ENCODE data around the gene VPS35L.
A peak's percentile ranks its signal among the peaks of the same experiment; 100 is the strongest.
"Not testable (repeated sequence)": the region's sequence is repeated elsewhere in the genome, so short reads cannot be mapped to it uniquely, and the experiment has no call there.

Gene VPS35L

DNA sequence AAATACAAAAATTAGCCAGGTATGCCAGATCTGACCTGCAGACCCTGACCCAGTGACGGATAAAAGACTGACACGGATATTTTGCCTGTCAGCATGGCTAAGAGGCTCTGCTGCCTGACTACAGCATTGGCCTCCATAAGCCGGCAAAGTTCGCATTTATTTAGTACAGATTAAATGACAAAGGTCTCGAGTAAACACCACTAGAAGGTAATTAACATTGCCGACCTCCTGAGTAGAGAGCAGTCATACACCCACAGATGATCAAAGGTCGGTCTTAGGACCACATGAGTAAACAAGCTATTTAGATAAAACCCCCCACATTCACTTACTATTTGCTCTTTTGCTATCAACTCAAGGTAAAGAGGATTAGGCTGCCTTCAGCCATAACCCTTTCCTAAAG lies 106.8 kb downstream of the VPS35L start:
- DNase-seq = no peak

DNA sequence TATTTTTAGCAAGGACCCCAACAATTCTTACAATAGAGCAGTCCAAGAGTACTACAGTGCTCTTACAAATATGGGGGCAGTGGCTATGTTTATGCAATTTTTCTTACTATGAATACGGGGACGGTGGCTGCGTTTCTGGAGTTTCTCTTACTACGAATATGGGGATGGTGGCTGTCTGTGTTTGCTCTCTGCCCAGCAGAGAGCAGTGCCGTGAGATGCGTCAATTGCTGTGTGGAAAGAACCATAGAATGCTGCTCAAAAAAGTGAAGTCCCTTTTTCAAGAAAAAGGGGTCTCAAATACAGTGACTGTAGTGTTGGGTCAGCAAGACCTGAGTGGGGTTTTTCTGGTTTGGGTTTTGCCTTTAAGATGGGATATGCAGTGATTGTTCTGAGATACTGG lies 108.7 kb downstream of the VPS35L start:
- DNase-seq = no peak

DNA sequence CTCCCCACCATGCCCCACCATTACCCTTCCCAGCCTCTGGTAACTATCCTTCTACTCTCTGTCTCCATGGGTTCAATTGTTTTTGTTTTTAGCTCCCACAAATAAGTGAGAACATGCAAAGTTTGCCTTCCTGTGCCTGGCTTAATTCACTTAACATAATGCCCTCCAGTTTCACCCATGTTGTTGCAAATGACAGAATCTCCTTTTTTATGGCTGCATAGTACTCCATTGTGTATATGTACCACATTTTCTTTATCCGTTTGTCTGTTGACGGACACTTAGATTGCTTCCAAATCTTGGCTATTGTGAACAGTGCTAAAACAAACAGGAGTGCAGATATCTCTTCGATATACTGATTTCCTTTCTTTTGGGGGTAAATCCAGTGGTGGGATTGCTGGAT lies 109.8 kb downstream of the VPS35L start:
- DNase-seq = not testable (repeated sequence)

DNA sequence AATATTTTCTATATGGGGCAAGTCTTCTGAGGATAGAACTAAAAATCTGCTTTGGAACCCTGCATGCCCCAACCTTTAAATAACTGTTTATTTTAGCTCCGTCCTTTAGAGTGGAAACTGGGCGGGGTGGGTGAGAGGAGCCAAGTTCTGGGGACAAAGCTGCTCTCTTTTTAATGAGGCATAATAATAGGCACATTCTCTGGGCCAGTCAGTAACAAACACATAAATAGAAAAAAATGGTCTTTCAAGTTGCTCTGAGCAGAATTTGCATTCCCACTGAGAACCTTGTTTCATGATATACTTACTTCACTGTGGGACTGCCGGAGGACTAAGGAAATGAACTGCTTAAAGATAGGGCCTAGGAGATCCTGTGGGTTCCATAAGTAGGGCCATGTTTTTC lies 111.0 kb downstream of the VPS35L start:
- DNase-seq = no peak

DNA sequence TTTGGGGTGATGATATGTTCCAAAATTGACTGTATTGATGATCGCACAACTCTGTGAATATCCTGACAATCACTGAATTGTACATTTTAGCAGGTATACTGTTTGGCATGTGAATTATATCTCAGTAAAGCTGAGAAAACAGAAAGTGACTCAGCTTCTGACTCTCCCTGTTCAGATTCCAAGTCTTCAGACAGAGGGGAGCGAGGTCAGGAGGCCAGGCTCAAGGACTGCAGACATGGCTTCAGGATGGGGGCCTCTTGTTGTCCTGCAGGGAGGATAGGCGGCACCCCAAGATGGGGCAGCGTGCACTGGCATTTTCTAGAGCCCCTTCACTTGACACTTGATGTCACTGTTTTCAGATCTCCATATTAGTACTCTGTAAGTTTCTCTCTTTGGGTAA lies 116.9 kb downstream of the VPS35L start:
- DNase-seq = no peak

DNA sequence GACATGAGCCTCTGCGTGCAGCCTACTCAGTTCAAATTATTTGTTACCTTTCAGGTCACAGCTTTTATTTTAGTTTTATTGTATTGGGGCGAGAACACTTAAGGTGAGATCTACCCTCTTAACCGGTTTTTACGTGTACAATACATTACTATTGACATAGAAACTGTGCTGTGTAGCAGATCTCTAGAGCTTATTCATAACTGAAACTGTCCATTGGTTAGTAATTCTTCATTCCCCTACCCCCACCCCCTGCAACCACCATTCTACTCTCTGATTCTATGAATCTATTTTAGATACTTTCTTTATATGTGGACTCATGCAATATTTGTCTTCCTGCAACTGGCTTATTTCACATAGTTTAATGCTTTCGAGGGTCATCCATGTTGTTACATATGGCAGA lies 119.0 kb downstream of the VPS35L start:
- DNase-seq = no peak

DNA sequence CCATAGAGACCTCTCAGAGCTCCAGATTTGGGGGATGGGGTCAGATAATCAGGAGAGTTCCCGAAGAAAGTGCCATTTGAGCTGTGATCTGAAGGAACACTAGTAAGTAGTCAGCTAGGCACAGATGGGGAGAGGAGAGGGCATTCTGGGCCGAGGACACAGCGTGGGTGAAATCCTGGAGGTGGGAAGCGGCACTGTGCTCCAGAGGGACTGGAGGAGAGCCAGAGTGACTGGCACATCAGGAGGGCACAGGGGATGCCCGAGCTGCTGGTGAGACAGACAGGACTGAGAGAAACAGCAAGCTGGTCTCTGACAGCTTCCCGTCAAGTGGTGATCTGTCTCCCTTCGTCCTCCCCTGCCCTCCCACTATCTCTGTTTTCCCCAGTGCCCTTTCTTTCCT lies 121.9 kb downstream of the VPS35L start:
- no peak for DNase-seq

DNA sequence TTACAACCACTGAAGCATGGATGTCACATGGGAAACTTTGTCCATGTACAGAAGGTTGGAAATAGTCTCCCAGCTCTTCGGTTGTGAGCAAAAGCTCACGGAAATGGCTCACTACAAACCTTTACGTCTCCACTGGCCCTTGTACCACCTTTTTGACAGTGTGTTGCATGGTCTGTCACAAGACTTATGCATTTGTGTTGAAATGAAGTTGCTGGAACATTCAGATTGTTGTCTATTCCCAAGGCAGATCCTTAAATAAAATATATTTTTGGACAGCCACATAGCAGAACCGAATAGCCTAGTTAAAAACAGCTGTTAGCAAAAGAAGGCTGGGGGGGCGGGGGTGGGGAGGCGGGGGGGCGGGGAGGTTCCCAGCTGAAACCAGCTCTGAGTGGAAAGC lies 123.3 kb downstream of the VPS35L start:
- DNase-seq = no peak

DNA sequence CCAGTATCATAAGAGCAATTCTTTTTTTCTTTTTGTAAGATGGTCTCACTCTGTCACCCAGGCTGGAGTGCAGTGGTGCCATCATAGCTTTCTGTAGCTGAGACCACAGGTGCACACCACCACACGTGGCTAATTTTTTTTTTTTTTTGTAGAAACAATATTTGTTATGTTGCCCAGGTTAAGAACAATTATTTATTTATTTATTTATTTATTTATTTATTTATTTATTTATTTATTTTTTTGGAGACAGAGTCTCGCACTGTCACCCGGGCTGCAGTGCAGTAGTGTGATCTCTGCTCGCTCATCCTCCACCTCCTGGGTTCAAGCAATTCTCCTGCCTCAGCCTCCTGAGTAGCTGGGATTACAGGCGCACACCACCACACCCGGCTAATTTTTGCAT lies 123.8 kb downstream of the VPS35L start:
- DNase-seq = not testable (repeated sequence)

DNA sequence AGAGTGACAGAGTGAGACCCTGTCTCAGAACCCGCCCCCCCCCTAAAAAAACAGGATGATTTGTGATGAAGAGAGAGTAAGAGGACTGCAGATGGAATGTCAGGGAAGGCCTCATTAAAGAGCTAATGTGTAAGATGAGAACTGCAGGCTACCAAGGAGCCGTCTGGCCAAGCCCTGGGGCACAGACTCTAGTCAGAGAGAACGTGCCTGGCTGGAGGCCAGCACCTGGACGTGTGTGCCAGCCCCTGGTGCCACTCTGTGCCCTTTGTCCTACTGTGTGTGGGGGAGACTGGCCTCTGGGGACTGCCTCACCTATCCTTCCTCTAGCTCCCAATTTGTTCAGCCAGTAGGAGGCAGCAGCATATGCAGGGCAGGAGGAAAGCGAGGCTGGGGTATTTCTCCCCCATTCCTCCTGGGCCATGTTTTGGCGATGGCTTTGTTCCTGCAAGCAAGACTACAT lies 125.4 kb downstream of the VPS35L start:
- no peak for DNase-seq

DNA sequence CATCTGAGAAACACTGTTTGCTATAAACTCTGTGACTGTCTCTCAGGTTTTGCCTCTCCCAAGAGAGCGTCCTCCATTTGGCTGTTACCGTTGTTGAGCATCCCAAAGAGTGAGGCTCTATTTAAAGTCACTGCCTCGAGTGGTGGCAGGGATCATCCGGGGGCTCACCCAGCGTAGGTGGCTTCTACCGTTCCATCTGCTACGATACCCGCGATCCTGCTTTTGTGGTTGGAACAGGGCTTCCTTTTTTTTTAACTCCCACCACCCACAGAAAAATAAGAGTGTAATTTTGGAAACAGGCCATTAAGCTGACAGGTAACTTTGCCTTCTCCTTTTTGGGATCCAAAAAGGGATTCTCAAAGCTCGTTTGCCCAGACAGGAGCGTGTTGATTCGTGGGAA lies 126.1 kb downstream of the VPS35L start:
- DNase-seq = no peak

DNA sequence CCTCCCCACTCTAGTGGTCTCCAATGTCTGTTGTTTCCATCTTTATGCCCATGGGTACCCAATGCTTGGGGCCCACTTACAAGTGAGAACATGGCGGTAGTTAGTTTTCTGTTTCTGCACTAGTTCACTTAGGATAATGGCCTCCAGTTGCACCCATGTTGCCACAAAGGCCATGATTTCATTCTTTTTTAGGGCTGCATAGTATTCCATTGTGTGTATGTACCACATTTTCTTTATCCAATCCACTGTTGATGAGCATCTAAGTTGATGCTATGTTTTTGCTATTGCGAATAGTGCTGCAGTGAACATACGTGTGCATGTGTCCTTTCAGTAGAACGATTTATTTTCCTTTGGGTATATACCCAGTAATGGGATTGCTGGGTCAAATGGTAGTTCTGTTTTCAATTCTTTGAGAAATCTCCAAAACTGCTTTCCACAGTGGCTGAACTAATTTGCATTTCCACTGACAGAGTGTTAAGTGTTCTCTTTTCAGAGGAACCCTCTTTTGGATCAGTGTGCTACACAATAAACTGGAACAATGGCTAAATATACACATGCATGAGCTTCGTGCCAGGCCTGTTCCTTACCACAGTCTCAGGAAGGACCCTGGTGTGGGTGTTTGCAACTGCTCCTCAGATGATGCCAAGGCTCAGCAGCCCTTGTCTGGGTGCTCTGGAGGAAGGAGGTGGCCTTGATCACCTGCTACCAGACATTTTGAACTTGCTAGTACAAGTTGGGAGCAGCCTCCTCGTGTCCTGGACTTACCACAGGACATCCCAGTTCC lies 128.1 kb downstream of the VPS35L start:
- no peak for DNase-seq

DNA sequence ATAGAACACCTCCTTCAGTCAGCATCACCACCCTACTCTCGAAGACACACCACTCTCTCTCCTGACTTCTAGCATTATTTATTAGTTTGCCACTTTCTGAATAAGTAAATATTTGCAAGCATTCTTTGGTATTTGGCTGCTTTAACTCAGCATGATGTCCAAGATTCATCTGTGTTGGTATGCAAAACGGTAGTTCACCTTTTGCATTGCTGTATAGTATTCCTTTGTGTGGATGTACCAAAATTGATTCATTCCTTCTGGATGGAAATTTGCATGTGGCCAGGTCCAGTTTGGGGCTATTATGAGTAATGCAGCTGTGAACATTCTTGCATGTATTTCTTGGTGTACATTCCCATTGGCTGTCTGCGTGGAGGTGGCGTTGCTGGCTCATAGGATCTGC lies 129.7 kb downstream of the VPS35L start:
- no peak for DNase-seq

DNA sequence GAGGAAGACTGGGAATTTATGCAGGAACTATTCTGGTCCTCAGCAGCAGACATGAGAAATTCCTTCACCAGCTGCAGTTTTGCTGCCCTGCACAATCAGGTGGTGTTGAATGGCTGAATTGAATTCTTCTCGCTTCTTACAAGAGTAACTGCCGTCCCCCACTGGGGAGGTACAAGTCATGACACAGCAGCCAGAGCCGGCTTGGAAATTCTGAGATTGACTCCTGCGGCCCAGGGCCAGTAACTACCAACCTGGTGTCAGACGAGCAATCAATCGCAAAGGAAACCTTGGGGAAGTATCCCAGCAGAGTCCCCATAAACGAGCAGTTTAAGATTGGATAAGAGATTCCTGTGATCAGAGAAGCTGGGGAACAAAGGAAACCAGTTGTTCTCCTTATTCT lies 131.8 kb downstream of the VPS35L start:
- DNase-seq = no peak

DNA sequence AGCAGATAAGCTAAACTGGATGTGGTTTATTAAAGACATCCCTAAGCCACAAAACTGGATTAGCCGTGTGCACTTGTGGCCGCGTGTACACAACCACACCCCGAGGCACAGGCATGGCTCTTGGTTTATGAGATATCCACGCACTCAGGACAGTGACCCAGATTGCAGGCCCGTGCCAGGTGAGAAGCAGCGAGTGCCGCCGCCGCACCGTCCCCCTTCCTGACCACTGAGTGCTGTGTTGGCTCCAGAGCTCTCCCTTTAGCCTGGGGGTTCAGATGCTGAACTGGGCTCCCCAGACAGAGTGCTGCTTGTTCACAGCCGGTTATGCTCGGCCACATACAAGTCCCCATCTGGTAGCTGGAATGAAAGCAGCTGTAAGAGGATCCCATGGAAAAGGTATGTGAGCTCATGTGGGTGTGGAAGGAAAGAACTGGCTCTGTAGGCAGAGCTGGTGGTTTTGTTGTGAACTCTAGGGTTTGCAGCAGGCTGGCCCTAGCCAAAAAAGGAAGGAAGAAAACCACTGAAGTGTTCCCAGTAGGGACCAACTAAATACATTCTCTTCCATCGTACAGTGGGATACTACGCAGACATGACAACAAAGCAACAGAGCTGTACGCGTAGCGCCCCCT lies 133.0 kb downstream of the VPS35L start:
- no peak for DNase-seq

DNA sequence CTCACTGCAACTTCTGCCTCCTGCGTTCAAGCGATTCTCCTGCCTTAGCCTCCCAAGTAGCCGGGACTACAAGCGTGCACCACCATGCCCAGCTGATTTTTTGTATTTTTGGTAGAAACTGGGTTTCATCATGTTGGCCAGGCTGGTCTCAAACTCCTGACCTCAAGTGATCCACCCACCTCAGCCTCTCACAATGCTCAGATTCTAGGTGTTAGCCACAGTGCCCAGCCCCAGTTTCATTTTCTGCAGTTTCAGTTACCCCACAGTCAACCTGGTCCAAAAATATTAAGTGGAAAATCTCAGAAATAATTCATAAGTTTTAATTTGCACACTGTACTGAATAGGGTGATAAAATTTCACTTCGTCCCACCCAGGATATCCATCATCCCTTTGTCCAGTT lies 133.8 kb downstream of the VPS35L start:
- no peak for DNase-seq

DNA sequence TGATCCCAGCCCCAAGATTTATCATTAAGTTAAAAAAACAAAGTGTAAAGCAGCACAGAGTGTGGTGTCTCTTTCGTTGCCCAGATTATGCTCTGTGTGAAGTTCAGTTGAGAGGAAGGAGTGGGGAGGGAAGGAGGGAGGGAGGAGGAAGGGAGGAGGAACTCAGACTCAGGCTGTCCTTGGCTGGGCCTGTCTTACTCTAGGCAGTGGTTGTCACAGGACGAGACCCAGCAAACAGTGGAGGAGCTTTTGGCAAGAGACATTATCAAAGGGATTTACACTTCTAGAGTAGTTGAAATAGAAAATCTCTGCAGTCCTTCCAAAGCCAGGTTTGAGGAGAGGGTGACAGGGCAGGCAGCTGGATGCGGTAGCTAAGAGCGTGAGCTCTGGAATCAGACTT lies 134.7 kb downstream of the VPS35L start:
- DNase-seq = no peak

DNA sequence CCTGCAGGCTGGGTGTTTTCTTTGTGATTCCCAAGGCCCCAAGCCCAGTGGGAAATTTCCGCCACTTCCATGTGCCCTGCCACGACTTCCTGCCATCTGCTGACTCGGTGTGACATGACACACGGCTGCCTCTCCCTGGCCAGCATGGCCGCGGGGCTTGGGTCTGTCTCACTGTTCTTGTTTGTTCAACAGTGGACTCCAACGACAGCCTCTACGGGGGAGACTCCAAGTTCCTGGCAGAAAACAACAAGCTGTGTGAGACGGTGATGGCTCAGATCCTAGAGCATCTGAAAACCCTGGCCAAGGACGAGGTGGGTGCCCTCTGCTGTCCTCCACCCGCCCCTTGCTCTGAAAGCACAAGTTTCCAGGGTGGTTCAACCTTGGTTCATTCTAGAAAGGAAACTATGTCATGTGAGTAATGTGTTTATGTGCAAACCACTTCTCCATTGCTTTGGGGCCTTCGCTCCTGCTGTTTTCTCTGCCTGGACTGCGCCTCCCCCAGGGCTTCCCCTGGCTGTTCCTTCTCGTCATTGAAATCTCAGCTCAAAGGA lies 135.7 kb downstream of the VPS35L start:
- DNase-seq = no peak

DNA sequence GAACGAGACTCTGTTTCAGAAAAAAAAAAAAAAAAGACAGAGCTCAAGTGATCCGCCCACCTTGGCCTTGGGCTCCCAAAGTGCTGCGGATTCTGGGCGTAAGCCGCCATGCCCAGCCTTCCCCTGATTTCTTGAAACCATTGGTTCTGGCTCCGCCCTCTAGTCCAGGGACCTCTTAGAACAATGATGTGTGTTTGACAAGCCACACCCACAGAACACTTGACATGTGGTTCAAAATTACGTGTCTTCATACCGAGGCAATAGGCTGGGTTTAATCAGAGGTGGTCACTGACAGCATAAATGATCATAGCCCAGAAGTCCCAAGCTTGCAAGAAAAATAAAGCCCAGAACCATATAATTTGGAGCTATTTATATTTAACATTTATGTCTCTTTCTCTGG lies 139.5 kb downstream of the VPS35L start:
- DNase-seq = no peak

DNA sequence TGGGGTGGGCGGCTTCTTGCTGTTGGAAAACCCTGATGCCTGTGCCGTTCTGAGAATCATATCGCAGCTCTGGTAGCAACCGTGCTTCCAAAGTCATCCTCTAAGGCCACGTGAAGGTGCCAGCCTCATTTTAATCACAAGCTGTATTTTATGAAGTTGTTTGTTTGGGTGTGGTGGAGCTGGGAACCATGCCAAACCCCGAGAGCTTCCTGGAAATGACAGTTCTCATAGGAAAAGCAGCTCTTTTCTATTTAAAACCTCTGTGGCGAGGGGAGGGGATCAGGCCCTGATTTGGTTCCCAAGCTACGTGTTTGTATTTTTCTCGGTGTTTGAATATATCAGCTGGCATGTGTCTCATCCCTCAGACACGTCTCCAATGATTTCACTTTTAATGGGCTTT lies 140.8 kb downstream of the VPS35L start:
- DNase-seq = peak; percentile 84

DNA sequence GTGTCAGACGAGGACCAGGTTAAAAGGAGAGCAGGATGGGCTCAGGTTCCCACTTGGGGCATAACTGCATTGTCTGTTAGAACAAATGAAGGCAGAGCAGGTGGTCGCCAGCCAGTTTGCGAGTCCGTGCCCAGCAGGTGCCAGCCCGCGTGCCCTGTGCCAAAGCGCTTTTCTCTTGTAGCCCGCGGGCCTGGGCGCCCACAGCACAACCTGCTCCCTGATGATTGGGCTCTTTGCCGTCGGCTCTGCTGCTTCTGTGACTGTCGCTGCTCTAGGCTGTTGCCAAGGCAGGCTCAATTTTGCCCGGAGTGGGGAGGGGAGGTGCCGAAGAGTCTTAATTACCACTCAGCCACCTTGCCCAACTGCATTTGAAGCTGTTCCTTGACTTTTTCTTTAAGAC lies 141.5 kb downstream of the VPS35L start:
- no peak for DNase-seq

DNA sequence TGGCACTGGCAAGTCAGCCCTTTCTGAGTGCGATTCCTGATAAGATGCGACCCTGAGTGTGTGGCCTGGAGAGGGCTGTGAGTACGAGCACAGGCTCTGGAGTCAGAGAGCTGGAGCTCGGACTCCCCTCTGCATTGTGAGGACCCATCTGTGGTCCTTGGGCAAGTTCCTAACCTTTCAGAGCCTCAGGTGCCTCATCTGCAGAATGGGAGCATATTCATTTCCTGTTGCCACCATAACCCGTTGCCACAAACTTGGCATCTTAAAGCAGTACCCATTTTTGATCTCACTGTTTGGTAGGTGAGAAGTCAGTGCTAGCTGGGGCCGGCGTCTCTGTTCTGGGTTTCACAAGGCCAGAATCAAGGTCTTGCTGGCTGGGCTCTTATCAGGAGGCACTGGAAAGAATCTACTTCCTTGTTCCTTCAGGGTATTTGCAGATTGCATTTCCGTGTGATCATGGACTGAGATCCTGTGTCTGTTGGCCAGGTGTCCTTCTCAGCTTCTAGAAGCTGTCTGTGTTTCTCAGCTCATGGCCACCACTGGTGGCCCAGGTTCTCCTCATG lies 142.3 kb downstream of the VPS35L start:
- no peak for DNase-seq

DNA sequence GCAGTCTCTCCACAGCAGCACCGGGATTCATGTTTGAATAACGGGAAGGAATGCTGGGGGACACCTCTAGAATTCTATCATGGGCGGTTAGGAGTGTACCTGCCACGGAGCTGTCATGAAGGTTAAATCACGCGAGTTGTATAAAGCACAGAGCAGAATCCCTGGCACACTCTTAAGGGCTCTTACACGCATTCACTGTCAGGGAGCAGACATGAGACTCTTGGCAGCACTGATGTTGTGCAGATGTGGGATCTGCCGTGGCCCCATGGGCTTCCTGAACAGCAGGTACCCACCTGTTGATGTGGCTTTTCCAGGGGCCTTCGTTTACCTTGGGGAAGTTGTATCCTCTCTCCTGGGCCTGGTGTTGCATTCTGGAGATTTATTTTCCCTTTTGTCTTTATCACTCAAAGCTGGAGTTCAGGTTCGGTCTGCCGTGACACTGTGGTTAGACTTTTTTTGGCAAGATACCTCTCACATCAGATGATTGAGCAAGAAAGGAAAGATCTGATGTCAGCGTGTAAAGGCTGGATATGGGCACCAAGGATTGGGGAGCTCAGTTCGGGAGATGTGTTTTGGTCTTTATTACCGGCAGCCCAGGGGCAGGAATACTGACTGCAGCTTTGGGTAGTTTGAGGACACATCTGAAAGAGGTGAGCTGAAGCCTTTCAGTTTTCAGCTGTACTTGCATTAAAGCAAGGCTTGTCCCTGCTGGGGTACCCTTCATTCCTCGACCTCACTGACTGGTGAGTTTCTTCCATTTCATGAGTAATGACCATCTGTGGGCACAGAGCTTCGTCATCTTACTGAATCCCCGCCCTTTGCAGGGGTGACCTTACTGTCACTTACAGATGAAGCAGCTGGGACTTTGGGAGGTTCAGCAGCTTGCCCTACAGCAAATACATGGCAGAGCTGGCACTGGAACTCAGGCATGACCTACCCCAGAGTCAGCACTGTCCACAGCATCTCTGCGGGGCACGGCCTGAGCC lies 143.3 kb downstream of the VPS35L start:
- no peak for DNase-seq

Data from NCI-H748 treated with DMSO at 0.1 percent for 48 hours (cell line).